Measurements from ENCODE around the gene SGF29.
A peak's percentile ranks its signal among the peaks of the same experiment; 100 is the strongest.
"Not testable (repeated sequence)": the region's sequence is repeated elsewhere in the genome, so short reads cannot be mapped to it uniquely, and the experiment has no call there.

The SGF29 gene

GRCh38 chr16:28544998-28545397 is 8.7 kb upstream of the SGF29 start:
- Histone ChIP-seq H3K36me3 (ENCODE audit: insufficient read depth) (no peaks in the 10 kb centered on the region), H3K4me1 (ENCODE audit: low read depth, poor library complexity, severe bottlenecking) (peaks cover 15% of the 10 kb centered on the region), H3K27ac (no peak overlapping the region), H4K20me1 (ENCODE audit: insufficient read depth) (no peaks in the 10 kb centered on the region), H3K9ac (no peak overlapping the region), H3K4me3 (IDR thresholded peaks at IDR 0.05; ENCODE audit: insufficient read depth, low read depth, low read length) (no peak overlapping the region), H2AFZ (ENCODE audit: low read depth) (no peak overlapping the region), H3K4me2 (no peak overlapping the region), H3K79me2 (ENCODE audit: insufficient read depth, low read depth) (no peaks in the 10 kb centered on the region), H3K27me3 (ENCODE audit: insufficient read depth, low read depth) (no peaks in the 10 kb centered on the region)
- no peak for TF ChIP-seq CTCF (conservative IDR thresholded peaks at IDR 0.05; ENCODE audit: low read depth, low read length)

- H3K4me2 ChIP-seq; H3K27me3 ChIP-seq (ENCODE audit: insufficient read depth, low read depth); H3K27ac ChIP-seq; H4K20me1 ChIP-seq (ENCODE audit: insufficient read depth); H3K9ac ChIP-seq; H3K79me2 ChIP-seq (ENCODE audit: insufficient read depth, low read depth); H3K4me3 ChIP-seq (IDR thresholded peaks at IDR 0.05; ENCODE audit: insufficient read depth, low read depth, low read length); H3K36me3 ChIP-seq (ENCODE audit: insufficient read depth); H2AFZ ChIP-seq (ENCODE audit: low read depth): not testable (repeated sequence)
- H3K4me1 ChIP-seq (ENCODE audit: low read depth, poor library complexity, severe bottlenecking): peaks cover 15% of the 10 kb centered on the region
Observed at GRCh38 chr16:28545964-28546363, 7.8 kb upstream of the SGF29 start.

GRCh38 chr16:28546626-28547025 is 7.1 kb upstream of the SGF29 start:
- Histone ChIP-seq H3K4me2 (no peak overlapping the region), H3K4me1 (ENCODE audit: low read depth, poor library complexity, severe bottlenecking) (peaks cover 15% of the 10 kb centered on the region), H3K36me3 (ENCODE audit: insufficient read depth) (no peaks in the 10 kb centered on the region), H2AFZ (ENCODE audit: low read depth) (no peak overlapping the region), H3K27ac (no peak overlapping the region), H3K27me3 (ENCODE audit: insufficient read depth, low read depth) (no peaks in the 10 kb centered on the region), H3K9ac (no peak overlapping the region), H4K20me1 (ENCODE audit: insufficient read depth) (no peaks in the 10 kb centered on the region), H3K79me2 (ENCODE audit: insufficient read depth, low read depth) (no peaks in the 10 kb centered on the region), H3K4me3 (IDR thresholded peaks at IDR 0.05; ENCODE audit: insufficient read depth, low read depth, low read length) (no peak overlapping the region)
- TF ChIP-seq CTCF (conservative IDR thresholded peaks at IDR 0.05; ENCODE audit: low read depth, low read length): no peak

GRCh38 chr16:28548306-28548802 is 5.4 kb upstream of the SGF29 start:
- no peak overlapping the region for H3K9ac ChIP-seq
- H3K27me3 ChIP-seq (ENCODE audit: insufficient read depth, low read depth): no peaks in the 10 kb centered on the region
- no peaks in the 10 kb centered on the region for H3K36me3 ChIP-seq (ENCODE audit: insufficient read depth)
- no peak overlapping the region for H3K4me2 ChIP-seq
- no peak for TF ChIP-seq CTCF (conservative IDR thresholded peaks at IDR 0.05; ENCODE audit: low read depth, low read length)
- H3K4me1 ChIP-seq (ENCODE audit: low read depth, poor library complexity, severe bottlenecking): peaks cover 13% of the 10 kb centered on the region
- H4K20me1 ChIP-seq (ENCODE audit: insufficient read depth): no peaks in the 10 kb centered on the region
- no peak overlapping the region for H3K27ac ChIP-seq
- H2AFZ ChIP-seq (ENCODE audit: low read depth): no peak overlapping the region
- H3K79me2 ChIP-seq (ENCODE audit: insufficient read depth, low read depth): no peaks in the 10 kb centered on the region
- no peak overlapping the region for H3K4me3 ChIP-seq (IDR thresholded peaks at IDR 0.05; ENCODE audit: insufficient read depth, low read depth, low read length)

GRCh38 chr16:28549301-28549899 is 4.3 kb upstream of the SGF29 start:
- Histone ChIP-seq H3K36me3 (ENCODE audit: insufficient read depth) (no peaks in the 10 kb centered on the region), H3K4me1 (ENCODE audit: low read depth, poor library complexity, severe bottlenecking) (peaks cover 13% of the 10 kb centered on the region), H3K4me2 (no peak overlapping the region; the same call in 1 of the 2 replicates), H3K4me3 (IDR thresholded peaks at IDR 0.05; ENCODE audit: insufficient read depth, low read depth, low read length) (no peak overlapping the region), H3K79me2 (ENCODE audit: insufficient read depth, low read depth) (peaks cover under 1% of the 10 kb centered on the region; the same call in 1 of the 2 replicates), H3K27me3 (ENCODE audit: insufficient read depth, low read depth) (no peaks in the 10 kb centered on the region), H3K27ac (no peak overlapping the region), H2AFZ (ENCODE audit: low read depth) (no peak overlapping the region), H3K9ac (no peak overlapping the region), H4K20me1 (ENCODE audit: insufficient read depth) (no peaks in the 10 kb centered on the region)
- peak; percentile 49 for TF ChIP-seq CTCF (conservative IDR thresholded peaks at IDR 0.05; ENCODE audit: low read depth, low read length)

All from KMS-11 (cell line).